ENCODE results near the gene PLEKHO2. TPM values are rescaled to one million over a fixed set of nuclear protein-coding genes. Genes with fewer than 3 reads are reported as not detected.

The PLEKHO2 gene
- total RNA-seq, 6 donors from 2014 or later, result 21.9 to 83.0 (median 51.3) TPM

DNA sequence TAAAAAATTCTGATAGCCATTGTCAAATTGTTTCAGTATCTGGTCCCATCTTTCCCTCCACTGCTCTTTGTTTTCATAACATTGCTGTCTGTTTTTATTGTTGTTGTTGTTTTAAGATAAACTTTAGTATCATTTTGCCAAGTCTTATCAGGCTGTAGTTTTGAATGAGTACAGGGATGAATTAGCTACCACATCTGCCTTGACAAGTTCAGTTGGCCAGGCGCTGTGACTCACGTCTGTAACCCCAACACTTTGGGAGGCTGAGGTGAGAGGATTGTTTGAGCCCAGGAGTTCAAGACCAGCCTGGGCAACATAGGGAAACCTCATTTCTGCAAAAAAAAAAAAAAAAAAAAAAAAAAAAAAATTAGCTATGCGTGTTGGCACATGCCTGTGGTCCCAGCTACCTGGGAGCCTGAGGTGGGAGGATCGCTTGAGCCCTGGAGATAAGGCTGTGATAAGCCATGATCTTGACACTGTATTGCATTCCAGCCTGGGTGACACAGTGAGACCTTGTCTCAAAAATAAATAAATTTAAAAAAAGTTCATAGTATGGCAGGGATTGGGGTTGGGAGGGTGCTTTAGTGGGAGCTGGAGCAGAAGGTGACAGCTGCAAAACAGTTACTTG is 61.7 kb downstream of the PLEKHO2 start:
- Histone ChIP-seq H3K27ac (no peak overlapping the region), H3K36me3 (no peaks in the 10 kb centered on the region), H3K27me3 (no peaks in the 10 kb centered on the region), H3K9me3 (peaks cover 7 to 11% (median 10%) of the 10 kb centered on the region in 4 donors), H3K4me3 (no peak overlapping the region), H3K4me1 (peaks cover 6 to 15% (median 8%) of the 10 kb centered on the region in 4 donors)
- TF ChIP-seq, protein P1, sequence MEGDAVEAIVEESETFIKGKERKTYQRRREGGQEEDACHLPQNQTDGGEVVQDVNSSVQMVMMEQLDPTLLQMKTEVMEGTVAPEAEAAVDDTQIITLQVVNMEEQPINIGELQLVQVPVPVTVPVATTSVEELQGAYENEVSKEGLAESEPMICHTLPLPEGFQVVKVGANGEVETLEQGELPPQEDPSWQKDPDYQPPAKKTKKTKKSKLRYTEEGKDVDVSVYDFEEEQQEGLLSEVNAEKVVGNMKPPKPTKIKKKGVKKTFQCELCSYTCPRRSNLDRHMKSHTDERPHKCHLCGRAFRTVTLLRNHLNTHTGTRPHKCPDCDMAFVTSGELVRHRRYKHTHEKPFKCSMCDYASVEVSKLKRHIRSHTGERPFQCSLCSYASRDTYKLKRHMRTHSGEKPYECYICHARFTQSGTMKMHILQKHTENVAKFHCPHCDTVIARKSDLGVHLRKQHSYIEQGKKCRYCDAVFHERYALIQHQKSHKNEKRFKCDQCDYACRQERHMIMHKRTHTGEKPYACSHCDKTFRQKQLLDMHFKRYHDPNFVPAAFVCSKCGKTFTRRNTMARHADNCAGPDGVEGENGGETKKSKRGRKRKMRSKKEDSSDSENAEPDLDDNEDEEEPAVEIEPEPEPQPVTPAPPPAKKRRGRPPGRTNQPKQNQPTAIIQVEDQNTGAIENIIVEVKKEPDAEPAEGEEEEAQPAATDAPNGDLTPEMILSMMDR (IDR thresholded peaks at IDR 0.05), result no peak
- TF ChIP-seq POLR2A (IDR thresholded peaks at IDR 0.05) (no peak), EP300 (IDR thresholded peaks at IDR 0.05) (no peak), POLR2AphosphoS5 (IDR thresholded peaks at IDR 0.05) (no peak)
- WGBS, 2 donors, result 88 to 89% methylated on average over 4 of the region's 4 CpGs
- ATAC-seq (ENCODE audit: low FRiP score in 2 of 2) (no peak), DNase-seq (no peak)

DNA sequence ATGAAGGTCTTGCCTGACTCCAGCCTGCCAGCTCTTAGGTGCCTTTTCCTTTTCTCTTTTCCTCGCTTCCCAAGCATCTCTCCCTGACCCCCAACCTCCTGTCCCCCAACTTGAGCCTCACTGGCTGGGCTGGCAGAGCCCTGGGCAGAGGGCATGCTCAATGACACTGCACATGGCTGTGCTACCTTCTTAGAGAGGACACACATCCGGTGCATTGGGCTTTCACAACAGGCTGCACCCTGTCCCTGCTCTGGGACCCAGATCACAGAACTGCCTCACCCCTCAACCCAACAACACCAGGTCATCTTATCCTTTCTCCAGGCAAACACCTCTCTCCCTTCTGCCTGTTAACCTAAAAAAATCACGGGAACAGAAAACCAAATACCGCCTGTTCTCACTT is 62.5 kb downstream of the PLEKHO2 start:
- DNase-seq (no peak), ATAC-seq (ENCODE audit: low FRiP score in 2 of 2) (no peak)
- no peak overlapping the region for H3K27ac ChIP-seq
- no peaks in the 10 kb centered on the region for H3K36me3 ChIP-seq
- no peak overlapping the region for H3K4me3 ChIP-seq
- H3K9me3 ChIP-seq, result peaks cover 7 to 11% (median 10%) of the 10 kb centered on the region in 4 donors
- H3K4me1 ChIP-seq, result peaks cover 6 to 11% (median 8%) of the 10 kb centered on the region in 4 donors
- TF ChIP-seq EP300 (IDR thresholded peaks at IDR 0.05), result no peak
- H3K27me3 ChIP-seq, result no peaks in the 10 kb centered on the region
- WGBS, 2 donors, result 92 to 96% methylated on average over 4 of the region's 4 CpGs

DNA sequence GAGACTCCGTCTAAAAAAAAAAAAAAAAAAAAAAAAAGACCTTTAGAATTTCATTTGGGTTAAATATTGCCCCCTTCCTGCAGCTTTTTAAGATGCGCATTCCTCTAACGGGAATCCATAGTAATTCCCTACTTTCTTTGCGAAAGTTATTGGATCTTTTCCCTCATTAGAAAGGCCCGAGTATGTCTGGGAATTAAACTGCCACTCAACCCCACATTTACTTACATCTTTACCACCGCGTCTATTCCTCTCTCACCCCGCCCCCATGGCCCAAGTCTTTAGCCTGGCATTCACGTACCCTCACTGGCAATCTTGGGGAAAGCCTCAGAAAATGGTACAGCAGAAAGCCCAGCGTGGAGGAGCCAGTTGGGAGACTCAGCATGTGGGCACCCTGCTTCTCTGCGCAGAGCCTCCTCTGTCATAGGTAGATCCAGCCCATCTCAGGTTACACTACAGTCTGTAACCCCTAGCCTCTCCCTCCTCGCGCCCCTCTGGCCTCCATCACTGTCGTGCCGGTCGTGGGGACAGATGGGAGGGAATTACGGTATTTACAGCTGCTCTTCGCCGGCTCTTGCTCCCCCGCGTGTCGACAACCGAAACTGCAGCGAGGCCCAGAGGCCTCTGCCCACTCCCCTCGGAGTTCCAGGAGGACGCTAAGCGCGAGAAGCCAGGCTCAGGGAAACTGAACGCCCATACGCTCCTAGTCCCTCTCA is 63.6 kb downstream of the PLEKHO2 start:
- no peaks in the 10 kb centered on the region for H3K36me3 ChIP-seq
- DNase-seq (peak; percentile 81 to 91), ATAC-seq (ENCODE audit: low FRiP score in 2 of 2) (peak; percentile 86 to 95)
- peak overlapping the region in 2 of 4 donors; percentile 47 to 54 for H3K27ac ChIP-seq
- TF ChIP-seq POLR2AphosphoS5 (IDR thresholded peaks at IDR 0.05), result peak; percentile 27 to 43
- TF ChIP-seq EP300 (IDR thresholded peaks at IDR 0.05), result no peak
- TF ChIP-seq, protein P1 (IDR thresholded peaks at IDR 0.05), result peak; percentile 86 to 95 (median 89)
- peaks cover 6 to 11% (median 8%) of the 10 kb centered on the region in 4 donors for H3K4me1 ChIP-seq
- H3K4me3 ChIP-seq, result peak overlapping the region in 3 of 4 donors; percentile 11 to 41 (median 38)
- peaks cover 7 to 11% (median 10%) of the 10 kb centered on the region in 4 donors for H3K9me3 ChIP-seq
- H3K27me3 ChIP-seq, result no peaks in the 10 kb centered on the region
- WGBS, 2 donors, result 16 to 20% methylated on average over 30 of the region's 30 CpGs

DNA sequence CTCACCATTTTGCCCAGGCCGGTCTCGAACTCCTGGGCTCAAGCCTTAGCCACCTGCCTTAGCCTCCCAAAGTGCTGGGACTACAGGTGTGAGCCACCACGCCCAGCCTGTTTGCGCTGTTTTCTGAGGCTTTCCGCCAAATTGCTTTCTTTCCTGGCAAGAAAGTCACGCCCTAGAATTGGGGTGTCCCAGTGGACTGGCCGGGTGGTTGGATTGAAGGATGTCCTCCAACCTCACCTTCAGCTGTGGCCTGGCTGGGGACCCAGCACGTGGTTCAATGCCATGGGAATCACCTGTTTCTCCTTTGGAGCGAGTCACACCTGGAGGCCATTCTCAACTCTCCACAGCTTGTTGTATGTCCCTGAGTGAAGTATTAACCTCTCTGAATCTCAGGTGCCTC is 64.2 kb downstream of the PLEKHO2 start:
- ATAC-seq (ENCODE audit: low FRiP score in 2 of 2), result no peak
- H3K9me3 ChIP-seq, result peaks cover 6 to 8% (median 7%) of the 10 kb centered on the region in 4 donors
- H3K27me3 ChIP-seq, result no peaks in the 10 kb centered on the region
- TF ChIP-seq POLR2A (IDR thresholded peaks at IDR 0.05) (no peak), EP300 (IDR thresholded peaks at IDR 0.05) (no peak), POLR2AphosphoS5 (IDR thresholded peaks at IDR 0.05) (no peak)
- TF ChIP-seq, protein P1 (IDR thresholded peaks at IDR 0.05), result no peak
- H3K4me3 ChIP-seq, result peak overlapping the region in 1 of 4 donors; percentile 38
- 82 to 86% methylated on average over 7 to 9 of the region's 9 CpGs for WGBS, 2 donors
- DNase-seq, result no peak
- no peak overlapping the region for H3K27ac ChIP-seq
- H3K36me3 ChIP-seq, result no peaks in the 10 kb centered on the region
- peaks cover 6 to 12% (median 8%) of the 10 kb centered on the region in 4 donors for H3K4me1 ChIP-seq

GRCh38 chr15:64906402-64906801 is 64.7 kb downstream of the PLEKHO2 start:
- Histone ChIP-seq H3K27me3 (no peaks in the 10 kb centered on the region), H3K36me3 (no peaks in the 10 kb centered on the region), H3K9me3 (peaks cover 2 to 3% (median 2%) of the 10 kb centered on the region in 4 donors), H3K4me1 (peaks cover 6 to 16% (median 12%) of the 10 kb centered on the region in 4 donors), H3K27ac (no peak overlapping the region), H3K4me3 (no peak overlapping the region)
- TF ChIP-seq EP300 (IDR thresholded peaks at IDR 0.05), result no peak
- TF ChIP-seq POLR2AphosphoS5 (IDR thresholded peaks at IDR 0.05), result no peak
- TF ChIP-seq POLR2A (IDR thresholded peaks at IDR 0.05), result no peak
- TF ChIP-seq, protein P1 (IDR thresholded peaks at IDR 0.05), result no peak
- DNase-seq (no peak), ATAC-seq (ENCODE audit: low FRiP score in 2 of 2) (no peak)
- WGBS, 2 donors, result 89 to 100% methylated on average over 3 of the region's 3 CpGs
